OCI-LY3 (cell line): Measurements from ENCODE around the gene IQSEC1.

Experiments used
- H2AFZ ChIP-seq: fragments of 200-600, 300-600 bp; shearing (Covaris generic); 2 replicates; pipeline ENCODE4 v1.6.0; 2014; ENCODE audit warnings: antibody characterized with exemption, low read depth, low read length
- H3K27ac ChIP-seq: fragments of 200-600, 300-600 bp; sonication (generic); 2 replicates; pipeline ENCODE4 v1.5.1; 2014; ENCODE audit warnings: mild to moderate bottlenecking, low read length, moderate library complexity, mixed read lengths
- H3K27me3 ChIP-seq: fragments of 200-600, 300-600 bp; sonication (generic); 2 replicates; pipeline ENCODE4 v1.6.1; 2014; ENCODE audit warnings: low read depth, low read length, mixed read lengths
- H3K36me3 ChIP-seq: fragments of 200-600, 300-600 bp; sonication (generic); replicated peaks from 2 replicates; pipeline ENCODE3; 2014; ENCODE audit warnings: low read depth, low read length, mixed read lengths
- H3K4me1 ChIP-seq: fragments of 300-600, 200-600 bp; sonication (generic); 2 replicates; pipeline ENCODE4 v1.6.1; 2014; ENCODE audit warnings: low read length, mixed read lengths
- H3K4me2 ChIP-seq: fragments of 200-600, 300-600 bp; sonication (generic); 2 replicates; pipeline ENCODE4 v1.6.1; 2014; ENCODE audit warnings: low read length, mixed read lengths
- H3K4me3 ChIP-seq: fragments of 300-600, 200-600 bp; sonication (generic); 2 replicates; pipeline ENCODE4 v1.5.1; 2014; ENCODE audit warnings: antibody characterized with exemption, mild to moderate bottlenecking, low read length, moderate library complexity
- H3K79me2 ChIP-seq: fragments of 300-600, 200-600 bp; shearing (Covaris generic); 2 replicates; pipeline ENCODE4 v1.6.1; 2014; ENCODE audit warnings: mild to moderate bottlenecking, low read length, mixed read lengths
- H3K9ac ChIP-seq: fragments of 300-600, 200-600 bp; shearing (Covaris generic); 2 replicates; pipeline ENCODE4 v1.6.0; 2014; ENCODE audit warnings: mild to moderate bottlenecking, low read length, moderate library complexity
- H3K9me3 ChIP-seq: fragments of 200-600, 300-600 bp; shearing (Covaris generic); 2 replicates; pipeline ENCODE4 v1.6.1; 2014; ENCODE audit warnings: low read length, mixed read lengths; ENCODE audit not compliant: insufficient read depth
- H4K20me1 ChIP-seq: fragments of 200-600, 300-600 bp; sonication (generic); 2 replicates; pipeline ENCODE4 v1.6.1; 2016; ENCODE audit warnings: low read length, mixed read lengths; ENCODE audit not compliant: insufficient read depth
- EZH2phosphoT487 ChIP-seq: fragments of 200-600 bp; shearing (Covaris generic); IDR thresholded peaks from 2 replicates; pipeline ENCODE4 v1.6.1; 2018; ENCODE audit warnings: antibody characterized with exemption, mixed run types, low read depth
- TF ChIP-seq, protein P1 (sequence below): fragments of 200-600, 300-600 bp; sonication (generic); IDR thresholded peaks from 2 replicates; pipeline ENCODE4 v1.5.1; 2014; ENCODE audit warnings: antibody characterized with exemption, low read length, low read depth

The IQSEC1 gene

DNA sequence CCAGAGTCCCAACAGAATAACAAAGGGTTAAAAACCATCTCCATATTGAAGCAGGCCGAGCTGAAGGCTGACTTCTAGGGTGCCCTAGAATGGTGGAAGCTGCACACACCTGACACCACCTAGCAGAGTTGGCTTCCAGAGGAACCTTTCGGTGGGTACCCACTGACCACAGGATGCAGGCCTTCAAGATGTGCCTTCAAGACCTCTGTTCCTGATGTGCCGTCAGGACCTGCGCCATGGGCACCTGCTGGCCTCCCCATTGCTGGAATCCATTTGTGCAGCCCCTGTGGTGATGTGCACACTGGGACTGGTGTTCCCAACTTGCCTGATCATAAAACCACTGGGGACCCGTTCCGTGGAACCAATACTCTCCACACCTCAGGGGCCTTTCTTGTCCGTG lies 196.2 kb downstream of the IQSEC1 start:
- H3K36me3 ChIP-seq = no peaks in the 10 kb centered on the region
- H4K20me1 ChIP-seq = no peaks in the 10 kb centered on the region
- peaks cover 6% of the 10 kb centered on the region for H3K4me1 ChIP-seq
- no peak overlapping the region for H3K4me3 ChIP-seq
- no peak overlapping the region for H3K9ac ChIP-seq
- H3K27me3 ChIP-seq = no peaks in the 10 kb centered on the region
- no peaks in the 10 kb centered on the region for H3K9me3 ChIP-seq
- TF ChIP-seq EZH2phosphoT487 = no peak
- TF ChIP-seq, protein P1, sequence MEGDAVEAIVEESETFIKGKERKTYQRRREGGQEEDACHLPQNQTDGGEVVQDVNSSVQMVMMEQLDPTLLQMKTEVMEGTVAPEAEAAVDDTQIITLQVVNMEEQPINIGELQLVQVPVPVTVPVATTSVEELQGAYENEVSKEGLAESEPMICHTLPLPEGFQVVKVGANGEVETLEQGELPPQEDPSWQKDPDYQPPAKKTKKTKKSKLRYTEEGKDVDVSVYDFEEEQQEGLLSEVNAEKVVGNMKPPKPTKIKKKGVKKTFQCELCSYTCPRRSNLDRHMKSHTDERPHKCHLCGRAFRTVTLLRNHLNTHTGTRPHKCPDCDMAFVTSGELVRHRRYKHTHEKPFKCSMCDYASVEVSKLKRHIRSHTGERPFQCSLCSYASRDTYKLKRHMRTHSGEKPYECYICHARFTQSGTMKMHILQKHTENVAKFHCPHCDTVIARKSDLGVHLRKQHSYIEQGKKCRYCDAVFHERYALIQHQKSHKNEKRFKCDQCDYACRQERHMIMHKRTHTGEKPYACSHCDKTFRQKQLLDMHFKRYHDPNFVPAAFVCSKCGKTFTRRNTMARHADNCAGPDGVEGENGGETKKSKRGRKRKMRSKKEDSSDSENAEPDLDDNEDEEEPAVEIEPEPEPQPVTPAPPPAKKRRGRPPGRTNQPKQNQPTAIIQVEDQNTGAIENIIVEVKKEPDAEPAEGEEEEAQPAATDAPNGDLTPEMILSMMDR = no peak
- no peak overlapping the region for H3K27ac ChIP-seq
- no peak overlapping the region for H3K4me2 ChIP-seq
- H2AFZ ChIP-seq = no peak overlapping the region
- H3K79me2 ChIP-seq = no peaks in the 10 kb centered on the region

DNA sequence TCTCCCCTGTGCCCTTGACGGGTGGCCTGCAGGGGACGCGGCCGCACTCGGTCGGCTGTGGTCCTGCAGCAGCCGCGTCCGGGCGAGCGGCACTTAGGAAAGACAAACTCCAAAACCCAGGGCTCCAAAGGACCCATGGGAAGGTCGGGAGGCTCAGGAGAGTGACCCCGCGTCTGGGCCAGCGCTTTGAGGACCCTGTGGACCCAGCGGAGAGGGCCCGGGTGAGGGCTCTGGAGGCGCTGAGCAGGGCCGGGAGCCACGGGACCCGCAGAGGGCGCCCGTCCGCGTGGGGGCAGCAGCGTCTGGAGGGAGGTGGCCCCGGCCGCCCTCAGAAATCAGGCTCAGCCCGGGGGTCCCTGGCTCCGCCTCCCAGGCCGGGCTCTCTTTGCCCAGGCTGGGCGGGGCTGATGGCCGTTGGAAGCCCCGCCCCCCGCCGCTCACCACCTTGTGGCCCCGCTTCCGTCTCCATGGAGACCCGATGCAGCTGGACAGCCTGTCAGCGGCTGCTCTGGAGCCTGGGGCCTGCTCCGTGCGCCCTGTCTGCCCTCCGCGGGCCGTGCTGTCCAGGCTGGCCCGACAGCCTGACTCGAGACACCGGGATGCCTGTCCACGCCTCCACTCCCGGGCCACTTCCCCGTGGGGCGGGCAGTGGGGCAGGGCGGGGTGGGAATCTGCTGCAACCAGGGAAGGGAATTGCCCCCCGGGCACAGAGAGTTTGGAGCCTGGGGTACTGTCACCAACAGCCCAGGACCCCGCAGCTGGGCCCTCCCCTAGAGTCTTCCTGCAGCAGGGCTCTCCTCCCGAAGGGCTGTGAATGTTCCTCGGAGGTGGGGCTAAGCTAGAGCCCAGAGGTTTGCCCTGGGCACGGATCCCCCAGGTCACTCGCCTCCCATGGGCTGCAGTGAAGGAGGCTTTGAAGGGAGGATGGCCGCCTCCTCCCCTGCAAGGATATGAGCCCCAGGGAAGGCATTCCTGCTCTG lies 197.1 kb downstream of the IQSEC1 start:
- TF ChIP-seq, protein P1 = no peak
- TF ChIP-seq EZH2phosphoT487 = no peak
- no peaks in the 10 kb centered on the region for H3K9me3 ChIP-seq
- H2AFZ ChIP-seq = no peak overlapping the region
- no peaks in the 10 kb centered on the region for H3K36me3 ChIP-seq
- H3K9ac ChIP-seq = no peak overlapping the region
- H4K20me1 ChIP-seq = no peaks in the 10 kb centered on the region
- no peaks in the 10 kb centered on the region for H3K79me2 ChIP-seq
- no peak overlapping the region for H3K27ac ChIP-seq
- H3K27me3 ChIP-seq = 0 out of 2 replicates have a peak, but pooled peaks cover 6% of the 10 kb centered on the region
- H3K4me2 ChIP-seq = no peak overlapping the region
- peaks cover 4% of the 10 kb centered on the region for H3K4me1 ChIP-seq
- no peak overlapping the region for H3K4me3 ChIP-seq

DNA sequence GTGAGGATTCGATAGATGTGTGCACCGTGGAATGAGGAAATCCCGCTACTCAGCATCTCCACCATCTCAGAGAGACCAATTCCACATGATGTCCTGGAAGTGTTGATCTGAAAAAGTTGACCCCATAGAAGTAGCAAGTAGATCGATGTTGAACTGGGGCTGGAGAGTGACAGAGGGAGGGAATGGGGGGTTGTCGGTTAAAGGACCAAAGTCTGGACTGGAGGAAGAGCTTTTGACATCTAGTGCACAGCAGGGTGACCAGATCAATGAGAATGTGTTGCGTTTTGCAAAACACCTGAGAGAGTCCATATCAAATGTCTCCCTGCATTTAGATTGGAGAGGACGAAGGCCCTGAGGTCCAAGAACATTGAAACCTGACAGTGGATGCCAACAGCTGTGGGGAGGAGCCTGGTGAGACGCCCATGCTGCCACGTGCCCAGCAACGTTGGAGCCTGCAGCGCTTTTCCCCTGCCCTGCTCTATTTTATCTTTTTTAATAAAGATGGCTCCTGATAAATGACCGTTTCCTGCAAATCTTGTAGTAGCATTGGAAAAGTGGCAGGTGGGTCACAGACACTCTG lies 201.7 kb downstream of the IQSEC1 start:
- Histone ChIP-seq H3K79me2 (no peaks in the 10 kb centered on the region), H3K4me3 (peak overlapping the region; percentile 64; the same call in 1 of the 2 replicates), H3K4me2 (peak overlapping the region; percentile 75), H4K20me1 (no peaks in the 10 kb centered on the region), H3K9me3 (no peaks in the 10 kb centered on the region), H2AFZ (no peak overlapping the region), H3K27me3 (peaks cover 25% of the 10 kb centered on the region), H3K9ac (no peak overlapping the region), H3K4me1 (peaks cover 26% of the 10 kb centered on the region), H3K36me3 (no peaks in the 10 kb centered on the region), H3K27ac (no peak overlapping the region)
- TF ChIP-seq, protein P1 = no peak
- no peak for TF ChIP-seq EZH2phosphoT487

DNA sequence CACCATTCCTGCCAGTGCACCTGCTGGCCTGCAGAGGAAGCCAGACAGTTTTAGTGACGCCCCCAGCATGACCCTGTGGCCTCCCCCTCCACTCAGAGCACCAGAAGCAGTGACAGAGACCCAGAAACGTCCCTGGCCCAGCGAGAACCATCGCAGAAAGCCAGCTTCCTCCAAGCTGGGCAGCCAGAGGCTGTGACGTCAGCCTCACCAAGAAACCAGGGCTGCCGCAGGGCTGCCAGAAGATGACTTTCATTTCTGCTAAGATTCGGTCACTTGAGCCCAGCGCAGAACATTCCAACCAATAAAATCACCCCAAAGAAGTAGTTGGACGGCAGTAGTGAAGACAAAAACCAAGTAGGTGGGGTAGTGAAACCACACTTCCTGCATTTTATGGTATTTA lies 202.3 kb downstream of the IQSEC1 start:
- H3K9ac ChIP-seq = peak overlapping the region; percentile 11; the same call in 1 of the 2 replicates
- no peak overlapping the region for H3K27ac ChIP-seq
- H3K36me3 ChIP-seq = no peaks in the 10 kb centered on the region
- H3K4me2 ChIP-seq = peak overlapping the region; percentile 75
- H4K20me1 ChIP-seq = no peaks in the 10 kb centered on the region
- peaks cover 26% of the 10 kb centered on the region for H3K4me1 ChIP-seq
- H3K79me2 ChIP-seq = no peaks in the 10 kb centered on the region
- H3K27me3 ChIP-seq = peaks cover 25% of the 10 kb centered on the region
- no peaks in the 10 kb centered on the region for H3K9me3 ChIP-seq
- TF ChIP-seq EZH2phosphoT487 = no peak
- TF ChIP-seq, protein P1 = no peak
- H3K4me3 ChIP-seq = peak overlapping the region; percentile 64
- H2AFZ ChIP-seq = no peak overlapping the region
